Mononuclear cell (primary cell): ENCODE measurements around the gene C17orf75. TPM values are rescaled to one million over a fixed set of nuclear protein-coding genes. Genes with fewer than 3 reads are reported as not detected.
"Not testable (repeated sequence)": the region's sequence is repeated elsewhere in the genome, so short reads cannot be mapped to it uniquely, and the experiment has no call there.

Source experiments
- H3K27me3 ChIP-seq: 2 replicates; pipeline ENCODE4 v1.6.0; 2011; ENCODE audit warnings: low read length, control low read depth; ENCODE audit not compliant: insufficient read depth
- H3K4me1 ChIP-seq: 2 replicates; pipeline ENCODE4 v1.5.1; 2011; ENCODE audit warnings: mild to moderate bottlenecking, low read length, control low read depth; ENCODE audit not compliant: insufficient read depth
- H3K4me3 ChIP-seq: 2 replicates; pipeline ENCODE4 v1.5.1; 2011; ENCODE audit warnings: mild to moderate bottlenecking, low read length, moderate library complexity
- H3K9me3 ChIP-seq: 2 replicates; pipeline ENCODE4 v1.5.1; 2011; ENCODE audit warnings: low read depth, mild to moderate bottlenecking, control low read depth, low read length
- total RNA-seq: library from RNA; depleted of rRNA; stranded (reverse); fragments of >200 nt; gene quantifications from one replicate; pipeline ENCODE4 v1.2.3, GENCODE V29; 2012

The C17orf75 gene
- total RNA-seq, 1 donor = 5.8 TPM

DNA sequence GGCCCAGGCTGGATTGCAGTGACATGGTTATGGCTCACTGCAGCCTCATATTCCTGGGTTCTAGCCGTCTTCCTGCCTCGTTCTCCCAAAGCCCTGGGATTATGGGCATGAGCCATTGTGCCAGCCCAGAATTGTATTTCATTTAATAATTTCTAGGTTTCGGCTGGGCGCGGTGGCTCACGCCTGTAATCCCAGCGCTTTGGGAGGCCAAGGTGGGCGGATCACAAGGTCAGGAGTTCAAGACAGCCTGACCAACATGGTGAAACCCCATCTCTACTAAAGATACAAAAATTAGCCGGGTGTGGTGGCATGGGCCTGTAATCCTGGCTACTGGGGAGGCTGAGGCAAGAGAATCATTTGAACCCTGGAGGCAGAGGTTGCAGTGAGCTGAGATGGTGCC is 10.8 kb upstream of the C17orf75 start:
- H3K4me1 ChIP-seq = peaks cover 53% of the 10 kb centered on the region
- H3K4me3 ChIP-seq, H3K9me3 ChIP-seq, H3K27me3 ChIP-seq: not testable (repeated sequence)

GRCh38 chr17:32350666-32351418 is 8.9 kb upstream of the C17orf75 start:
- peak overlapping the region; percentile 100 for H3K4me3 ChIP-seq
- no peaks in the 10 kb centered on the region for H3K9me3 ChIP-seq
- no peaks in the 10 kb centered on the region for H3K27me3 ChIP-seq
- peaks cover 47% of the 10 kb centered on the region for H3K4me1 ChIP-seq

- Histone ChIP-seq H3K9me3 (no peaks in the 10 kb centered on the region), H3K4me3 (peak within 1 kb of the TSS; percentile 100), H3K4me1 (peaks cover 39% of the 10 kb centered on the region), H3K27me3 (no peaks in the 10 kb centered on the region)
Measured at GRCh38 chr17:32349854-32350665, 8.1 kb upstream of the C17orf75 start, which contains the start of gene ZNF207. TSS of gene ZNF207 (plus strand) at chr17:32350157. CDS start at chr17:32350286, 129 bp downstream.

- peaks cover 33% of the 10 kb centered on the region for H3K4me1 ChIP-seq
- peak overlapping the region; percentile 100 for H3K4me3 ChIP-seq
- H3K27me3 ChIP-seq = no peaks in the 10 kb centered on the region
- H3K9me3 ChIP-seq = no peaks in the 10 kb centered on the region
Measured at GRCh38 chr17:32349503-32349853, 7.5 kb upstream of the C17orf75 start.

DNA sequence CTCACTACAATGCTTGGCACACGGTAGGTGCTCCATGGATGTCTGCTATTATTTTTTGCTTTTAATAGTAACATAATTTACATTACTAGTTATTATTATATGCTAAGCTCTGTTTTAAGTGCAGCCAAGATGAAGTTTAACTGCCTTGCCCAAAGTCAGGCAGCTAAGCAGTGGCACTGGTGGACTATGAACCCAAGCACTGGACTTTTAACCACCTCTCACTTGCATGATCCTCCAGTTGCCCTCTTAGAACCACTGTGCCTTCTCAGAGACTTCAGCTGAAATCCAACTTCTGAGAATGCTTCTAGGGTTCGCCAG is 6.5 kb upstream of the C17orf75 start:
- H3K4me1 ChIP-seq = peaks cover 25% of the 10 kb centered on the region
- no peaks in the 10 kb centered on the region for H3K9me3 ChIP-seq
- no peak overlapping the region for H3K4me3 ChIP-seq
- H3K27me3 ChIP-seq = no peaks in the 10 kb centered on the region

DNA sequence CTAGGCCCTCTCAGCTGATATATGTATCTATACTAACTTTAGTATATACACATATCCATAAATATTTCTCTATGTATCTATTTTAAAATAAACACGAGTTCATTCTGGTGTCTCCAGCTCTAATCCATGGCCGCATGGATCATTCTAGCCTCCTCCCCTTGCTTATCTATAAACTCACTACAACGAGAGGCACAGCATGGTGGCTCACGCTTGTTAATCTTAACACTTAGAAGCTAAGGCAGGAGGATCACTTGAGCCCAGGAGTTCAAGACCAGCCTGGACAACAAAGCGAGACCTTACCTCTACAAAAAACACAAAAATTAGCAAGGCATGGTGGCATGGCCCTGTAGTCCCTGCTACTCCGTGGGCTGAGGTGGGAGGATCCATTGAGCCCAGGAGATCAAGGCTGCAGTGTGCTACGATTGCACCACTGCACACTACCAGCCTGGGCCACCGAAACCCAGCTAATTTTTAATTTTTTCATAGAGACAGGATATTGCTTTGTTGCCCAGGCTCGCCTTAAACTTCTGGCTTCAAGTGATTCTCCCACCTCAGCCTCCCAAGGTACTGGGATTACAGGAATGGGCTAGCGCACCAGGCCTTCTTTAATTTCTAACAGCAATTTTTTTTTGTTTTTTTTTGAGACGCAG is 4.1 kb upstream of the C17orf75 start:
- H3K4me1 ChIP-seq = peaks cover 24% of the 10 kb centered on the region

GRCh38 chr17:32342603-32343325 is 791 bp upstream of the C17orf75 start:
- Histone ChIP-seq H3K4me3 (no peak overlapping the region), H3K4me1 (peaks cover 19% of the 10 kb centered on the region), H3K27me3 (no peaks in the 10 kb centered on the region), H3K9me3 (no peaks in the 10 kb centered on the region)

More for the DNA sequence above, 4.1 kb upstream of the C17orf75 start:
- no peak overlapping the region for H3K4me3 ChIP-seq
- no peaks in the 10 kb centered on the region for H3K9me3 ChIP-seq
- no peaks in the 10 kb centered on the region for H3K27me3 ChIP-seq

DNA sequence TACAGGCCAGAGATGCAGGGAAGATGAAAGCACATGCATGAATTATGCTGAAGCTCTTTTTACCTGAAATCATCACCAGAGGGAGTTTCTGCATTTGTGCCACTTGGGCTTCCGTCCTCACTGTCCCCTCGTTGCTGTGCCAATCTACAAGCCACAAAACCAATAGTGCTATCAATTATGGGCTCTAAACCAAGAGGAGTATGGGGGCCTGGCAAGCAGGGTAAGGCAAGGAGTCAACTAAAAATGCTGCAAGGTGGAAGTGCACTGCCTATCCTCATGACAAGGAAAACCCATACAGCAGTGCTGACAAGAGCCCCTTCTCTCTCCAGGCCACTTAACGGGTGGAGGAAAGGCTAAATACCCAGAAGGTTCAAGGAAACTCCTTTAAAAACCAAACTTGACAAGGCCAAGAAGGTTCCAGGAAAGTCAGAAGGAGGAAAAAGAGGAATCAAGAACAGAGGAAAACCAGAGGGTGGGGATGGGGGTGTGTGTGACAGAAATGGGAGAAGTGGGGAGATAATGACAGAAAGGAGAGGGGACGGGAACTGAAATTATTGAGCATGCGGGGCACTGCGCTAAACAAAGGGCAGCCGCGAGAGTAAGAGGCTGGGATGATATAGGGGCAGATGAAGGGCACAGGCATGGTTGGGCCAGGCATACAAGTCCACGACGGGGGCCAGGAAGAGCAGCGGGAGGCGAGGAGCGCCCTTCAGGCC is 674 bp downstream of the C17orf75 start:
- Histone ChIP-seq H3K4me1 (peaks cover 19% of the 10 kb centered on the region), H3K4me3 (peak overlapping the region; percentile 50), H3K27me3 (no peaks in the 10 kb centered on the region), H3K9me3 (no peaks in the 10 kb centered on the region)

- H3K9me3 ChIP-seq = no peaks in the 10 kb centered on the region
- peaks cover 20% of the 10 kb centered on the region for H3K4me1 ChIP-seq
- H3K27me3 ChIP-seq = no peaks in the 10 kb centered on the region
- H3K4me3 ChIP-seq = no peak overlapping the region
Measured at GRCh38 chr17:32335687-32336086, 6.3 kb downstream of the C17orf75 start.

GRCh38 chr17:32335046-32335445 is 6.9 kb downstream of the C17orf75 start:
- Histone ChIP-seq H3K9me3 (no peaks in the 10 kb centered on the region), H3K4me3 (no peak overlapping the region), H3K4me1 (peaks cover 27% of the 10 kb centered on the region), H3K27me3 (no peaks in the 10 kb centered on the region)

GRCh38 chr17:32333187-32333586 is 8.8 kb downstream of the C17orf75 start:
- no peak overlapping the region for H3K4me3 ChIP-seq
- no peaks in the 10 kb centered on the region for H3K9me3 ChIP-seq
- peaks cover 32% of the 10 kb centered on the region for H3K4me1 ChIP-seq
- H3K27me3 ChIP-seq = no peaks in the 10 kb centered on the region

GRCh38 chr17:32331243-32332040 is 10.5 kb downstream of the C17orf75 start:
- peaks cover 32% of the 10 kb centered on the region for H3K4me1 ChIP-seq
- H3K4me3 ChIP-seq = no peak overlapping the region
- no peaks in the 10 kb centered on the region for H3K9me3 ChIP-seq
- no peaks in the 10 kb centered on the region for H3K27me3 ChIP-seq

DNA sequence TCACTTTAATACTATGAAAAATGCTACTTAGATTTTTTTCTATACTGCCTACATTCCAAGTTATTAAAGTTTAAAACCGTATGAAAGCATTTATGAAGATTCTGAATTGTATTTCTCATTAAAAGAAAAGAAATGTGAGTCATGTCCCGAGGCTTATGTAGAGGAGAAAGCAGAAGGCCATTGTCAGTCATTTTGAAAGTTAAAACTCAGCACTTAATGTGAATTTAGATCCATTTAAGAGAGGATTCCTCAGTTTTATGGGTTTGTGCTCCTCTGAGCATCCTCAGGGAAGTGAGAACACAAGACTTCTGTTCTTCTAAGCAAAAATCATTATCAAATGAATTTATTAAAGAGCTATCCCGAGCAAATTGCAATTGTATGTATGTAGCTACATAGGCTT is 11.8 kb downstream of the C17orf75 start:
- Histone ChIP-seq H3K4me1 (peaks cover 32% of the 10 kb centered on the region), H3K27me3 (no peaks in the 10 kb centered on the region), H3K9me3 (no peaks in the 10 kb centered on the region), H3K4me3 (no peak overlapping the region)

DNA sequence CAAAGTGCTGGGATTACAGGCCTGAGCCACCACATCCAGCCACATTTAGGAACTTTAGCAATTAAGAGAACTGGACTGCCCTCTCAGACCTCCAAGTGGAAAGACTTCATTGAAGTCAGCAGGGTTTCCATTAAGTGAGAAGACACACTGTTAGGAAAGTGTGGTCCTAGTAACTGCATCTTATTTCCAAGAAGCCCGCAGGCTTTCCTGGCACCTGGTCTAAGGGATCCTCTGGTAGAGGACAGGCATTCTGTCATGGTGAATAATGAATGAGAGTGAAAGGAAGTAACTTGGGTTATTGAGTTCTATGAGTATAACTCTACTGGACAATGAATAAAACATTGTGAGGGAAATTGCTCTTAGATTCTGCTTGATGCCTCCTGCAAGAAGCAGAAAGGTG is 14.1 kb downstream of the C17orf75 start:
- H3K9me3 ChIP-seq = no peaks in the 10 kb centered on the region
- no peak overlapping the region for H3K4me3 ChIP-seq
- H3K4me1 ChIP-seq = peaks cover 45% of the 10 kb centered on the region

More for the DNA sequence above, 14.1 kb downstream of the C17orf75 start:
- no peaks in the 10 kb centered on the region for H3K27me3 ChIP-seq
